A673 (cell line): ENCODE results near the gene CEP72. TPM values are rescaled to one million over a fixed set of nuclear protein-coding genes. Genes with fewer than 3 reads are reported as not detected.
"Not testable (repeated sequence)": the region's sequence is repeated elsewhere in the genome, so short reads cannot be mapped to it uniquely, and the experiment has no call there.

Experiments used
- BruUV-seq: library from RNA; stranded (reverse); fragments of 400-500 nt; replicated peaks from 2 replicates; lab custom pipeline; 2021; lab: Mats Ljungman, UMichigan
- CTCF ChIA-PET: fragments of 300-600 bp; sonication (Branson Sonifier 250); formaldehyde crosslinking; loops from one replicate; lab custom pipeline; 2022; ENCODE audit warnings: antibody characterized with exemption; lab: Charles Lee
- POLR2A ChIA-PET: fragments of 300-600 bp; sonication (Branson Sonifier 250); formaldehyde crosslinking; loops from one replicate; lab custom pipeline; 2022; ENCODE audit warnings: antibody characterized with exemption; ENCODE audit not compliant: low non-redundant PET; lab: Charles Lee
- DNase-seq: peaks from one replicate; pipeline ENCODE4 v3.0.0-alpha.2; 2015; ENCODE audit warnings: low spot score
- H3K27ac ChIP-seq: fragments of 200-600 bp; sonication (generic); 2 replicates; pipeline ENCODE4 v1.5.1; 2016; ENCODE audit warnings: mixed run types, low read depth, mild to moderate bottlenecking, mixed read lengths, antibody characterized with exemption, low read length; ENCODE audit not compliant: poor library complexity, severe bottlenecking
- H3K27me3 ChIP-seq: fragments of 200-600 bp; sonication (generic); replicated peaks from 2 replicates; pipeline ENCODE4 v1.6.1; 2017; ENCODE audit warnings: mixed run types, low read depth, mild to moderate bottlenecking, mixed read lengths, antibody characterized with exemption, low read length; ENCODE audit not compliant: insufficient read depth, poor library complexity
- H3K36me3 ChIP-seq: fragments of 200-600 bp; sonication (generic); 2 replicates; pipeline ENCODE4 v1.6.1; 2016; ENCODE audit warnings: mixed run types, mild to moderate bottlenecking, mixed read lengths, antibody characterized with exemption, low read length; ENCODE audit not compliant: insufficient read depth, poor library complexity, severe bottlenecking
- H3K4me1 ChIP-seq: fragments of 200-600 bp; sonication (generic); 2 replicates; pipeline ENCODE4 v1.6.1; 2017; ENCODE audit warnings: mixed run types, mild to moderate bottlenecking, mixed read lengths, antibody characterized with exemption, low read length; ENCODE audit not compliant: insufficient read depth, poor library complexity, severe bottlenecking
- H3K4me3 ChIP-seq: fragments of 200-600 bp; sonication (generic); 2 replicates; pipeline ENCODE4 v1.5.1; 2016; ENCODE audit warnings: low read depth, mixed run types, mild to moderate bottlenecking, mixed read lengths, low read length; ENCODE audit not compliant: poor library complexity, severe bottlenecking
- H3K9me3 ChIP-seq: fragments of 200-600 bp; sonication (generic); 2 replicates; pipeline ENCODE4 v1.6.1; 2016; ENCODE audit warnings: mixed run types, low read depth, mild to moderate bottlenecking, mixed read lengths, antibody characterized with exemption, low read length; ENCODE audit not compliant: poor library complexity, severe bottlenecking
- intact Hi-C: fragments of 100-400 bp; cut with micrococcal nuclease; formaldehyde crosslinking; loops from one replicate; pipeline ENCODE4 v1.10.0; 2022; ENCODE audit not compliant: unreplicated experiment
- total RNA-seq: library from RNA; stranded (reverse); gene quantifications from 2 replicates; pipeline ENCODE4 v1.2.3, GENCODE V29; 2021

CEP72 gene
- total RNA-seq, 1 experiment from 2014 or later = 37.2 TPM

- CTCF ChIA-PET, POLR2A ChIA-PET, H3K27me3 ChIP-seq, H3K9me3 ChIP-seq, DNase-seq, H3K4me1 ChIP-seq, H3K4me3 ChIP-seq, H3K36me3 ChIP-seq, H3K27ac ChIP-seq, BruUV-seq: not testable (repeated sequence)
- intact Hi-C loops = loop anchor here (5.0 kb wide), 1 partner anchor 96 kb away; no protein-coding TSS in a partner anchor
These were observed 68.7 kb downstream of the CEP72 start for GRCh38 chr5:680836-681235.

GRCh38 chr5:681317-682191 lies 69.4 kb downstream of the CEP72 start:
- BruUV-seq, DNase-seq, H3K27ac ChIP-seq, H3K36me3 ChIP-seq, CTCF ChIA-PET, H3K4me3 ChIP-seq, H3K9me3 ChIP-seq, H3K27me3 ChIP-seq, H3K4me1 ChIP-seq, POLR2A ChIA-PET: not testable (repeated sequence)
- intact Hi-C loops = loop anchor here (5.0 kb wide), 1 partner anchor 96 kb away; no protein-coding TSS in a partner anchor

DNA sequence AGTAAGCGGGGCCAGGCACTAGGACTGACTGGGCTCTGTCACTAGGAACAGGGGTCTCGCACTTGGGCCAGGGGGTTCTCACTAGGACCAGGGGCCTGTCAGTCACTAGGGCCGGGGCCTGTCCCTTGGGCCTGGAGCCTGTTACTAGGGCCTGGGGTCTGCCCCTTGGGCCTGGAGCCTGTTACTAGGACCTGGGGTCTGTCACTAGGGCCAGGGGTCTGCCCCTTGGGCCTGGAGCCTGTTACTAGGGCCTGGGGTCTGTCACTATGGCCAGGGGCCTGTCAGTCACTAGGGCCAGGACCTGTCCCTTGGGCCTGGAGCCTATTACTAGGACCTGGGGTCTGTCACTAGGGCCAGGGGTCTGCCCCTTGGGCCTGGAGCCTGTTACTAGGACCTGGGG lies 70.1 kb downstream of the CEP72 start:
- intact Hi-C loops = loop anchor here (5.0 kb wide), 1 partner anchor 95 kb away; no protein-coding TSS in a partner anchor
- H3K36me3 ChIP-seq, DNase-seq, H3K9me3 ChIP-seq, H3K4me1 ChIP-seq, CTCF ChIA-PET, H3K27ac ChIP-seq, BruUV-seq, POLR2A ChIA-PET, H3K27me3 ChIP-seq, H3K4me3 ChIP-seq: not testable (repeated sequence)

DNA sequence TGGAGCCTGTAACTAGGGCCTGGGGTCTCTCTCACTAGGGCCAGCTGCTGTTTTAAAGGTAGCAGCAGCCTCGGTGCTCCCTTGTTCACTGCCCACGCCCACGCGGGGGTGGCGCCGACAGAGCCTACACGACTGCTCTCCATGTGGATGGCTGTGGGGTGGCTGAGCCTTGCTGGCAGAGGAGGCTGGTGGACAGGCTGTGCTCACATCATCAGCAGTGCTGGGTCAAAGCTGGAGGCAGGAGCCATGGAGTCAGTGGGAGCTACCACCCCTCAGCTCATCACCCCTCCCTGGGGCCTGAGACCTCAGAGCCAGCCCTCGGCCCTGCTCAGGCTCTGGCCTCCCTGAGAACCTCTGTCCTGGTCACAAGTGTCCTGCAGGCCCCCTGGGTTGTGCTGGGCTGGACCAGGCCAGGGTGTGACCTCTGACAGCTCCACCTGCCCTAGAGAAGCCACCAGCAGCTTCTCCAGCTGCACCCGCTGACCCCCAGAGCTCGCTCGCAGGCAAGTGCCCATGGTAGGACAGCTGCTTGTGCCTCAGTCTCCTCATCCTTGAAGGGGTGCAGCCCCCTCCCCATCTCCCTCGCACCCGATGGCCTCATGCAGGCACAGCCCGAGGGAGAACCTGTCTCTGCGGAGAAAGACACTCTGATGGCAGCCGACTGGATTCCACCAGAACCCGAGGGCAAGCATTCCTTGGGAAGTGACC lies 70.7 kb downstream of the CEP72 start:
- H3K4me3 ChIP-seq, BruUV-seq, H3K27ac ChIP-seq, H3K9me3 ChIP-seq, H3K36me3 ChIP-seq, POLR2A ChIA-PET, H3K27me3 ChIP-seq, H3K4me1 ChIP-seq, CTCF ChIA-PET, DNase-seq: not testable (repeated sequence)
- intact Hi-C loops = loop anchor here (5.0 kb wide), 1 partner anchor 94 kb away; no protein-coding TSS in a partner anchor
